H1 (cell line): ENCODE data around the gene RAG2. TPM values are rescaled to one million over a fixed set of nuclear protein-coding genes. Genes with fewer than 3 reads are reported as not detected.

Experiments used
- CTCF ChIA-PET: fragments of 300-600 bp; sonication (Branson Sonifier 250); formaldehyde crosslinking; loops from one replicate; lab custom pipeline; 2021; ENCODE audit not compliant: partially characterized antibody; lab: Charles Lee
- POLR2A ChIA-PET: fragments of 300-600 bp; sonication (Branson Sonifier 250); formaldehyde crosslinking; loops from one replicate; lab custom pipeline; 2021; ENCODE audit warnings: inconsistent platforms; ENCODE audit not compliant: partially characterized antibody; lab: Charles Lee
- DNase-seq, 2 experiments: peaks; one replicate each; pipeline versions ENCODE4 v3.0.0 to v3.0.0-alpha.2; 2010 to 2022; ENCODE audit warnings: low spot score in 2 of 2, low read depth in 1 of 2, mixed read lengths in 1 of 2
- FAIRE-seq: peaks from 2 replicates; lab custom pipeline; 2011; peaks lifted over from hg19 to GRCh38; lab: Jason Lieb, UNC
- H2AFZ ChIP-seq: 2 replicates; pipeline ENCODE4 v1.8.1; 2012; ENCODE audit warnings: low read length, inconsistent platforms
- H2AK5ac ChIP-seq: 2 replicates; pipeline ENCODE4 v1.6.1; 2013; ENCODE audit warnings: low read depth, low read length
- H2BK120ac ChIP-seq: replicated peaks from 2 replicates; pipeline ENCODE3; 2013; ENCODE audit warnings: low read depth, low read length, inconsistent platforms
- H2BK12ac ChIP-seq: 2 replicates; pipeline ENCODE4 v1.6.1; 2013; ENCODE audit warnings: low read depth, low read length
- H2BK15ac ChIP-seq: 2 replicates; pipeline ENCODE4 v1.6.1; 2013; ENCODE audit warnings: low read length
- H2BK20ac ChIP-seq: 2 replicates; pipeline ENCODE4 v1.6.1; 2013; ENCODE audit warnings: low read length
- H2BK5ac ChIP-seq: 2 replicates; pipeline ENCODE4 v1.6.1; 2013; ENCODE audit warnings: low read depth, low read length
- H3K14ac ChIP-seq: 2 replicates; pipeline ENCODE4 v1.6.1; 2013; ENCODE audit warnings: inconsistent platforms; ENCODE audit not compliant: insufficient read length
- H3K18ac ChIP-seq: 2 replicates; pipeline ENCODE4 v1.6.1; 2013; ENCODE audit warnings: low read length; ENCODE audit errors: extremely low read depth
- H3K23ac ChIP-seq: 2 replicates; pipeline ENCODE4 v1.6.1; 2013; ENCODE audit warnings: inconsistent platforms; ENCODE audit not compliant: insufficient read length
- H3K23me2 ChIP-seq: 2 replicates; pipeline ENCODE4 v1.6.1; 2013; ENCODE audit warnings: low read depth, low read length
- H3K27ac ChIP-seq: 2 replicates; pipeline ENCODE4 v1.6.1; 2011; ENCODE audit warnings: low read depth, low read length, inconsistent platforms
- H3K27me3 ChIP-seq, 4 experiments: replicated peaks in 1 of 4; 1 replicate in 1 of 4; 2 replicates in 3 of 4; pipeline versions ENCODE4 v1.6.1 to v1.8.1; 2011 to 2013; ENCODE audit warnings: low read length in 3 of 4, mild to moderate bottlenecking in 3 of 4, inconsistent platforms in 2 of 4, mixed read lengths in 2 of 4, moderate library complexity in 1 of 4; ENCODE audit not compliant: control insufficient read depth in 3 of 4, insufficient read depth in 3 of 4; ENCODE audit errors: extremely low read depth in 1 of 4
- H3K36me3 ChIP-seq, 4 experiments: 2 replicates each; pipeline versions ENCODE4 v1.6.1 to v1.8.1; 2011 to 2013; ENCODE audit warnings: mild to moderate bottlenecking in 4 of 4, low read length in 3 of 4, moderate library complexity in 2 of 4, control low read depth in 1 of 4, inconsistent platforms in 1 of 4; ENCODE audit not compliant: insufficient read depth in 4 of 4, control insufficient read depth in 2 of 4
- H3K4ac ChIP-seq: replicated peaks from 2 replicates; pipeline ENCODE3; 2013; ENCODE audit warnings: low read length, low read depth, mixed read lengths, inconsistent platforms; ENCODE audit not compliant: insufficient read length
- H3K4me1 ChIP-seq, 4 experiments: replicated peaks in 1 of 4; 1 replicate in 1 of 4; 2 replicates in 3 of 4; pipeline versions ENCODE4 v1.6.1 to v1.8.1; 2011 to 2013; ENCODE audit warnings: low read length in 3 of 4, inconsistent platforms in 2 of 4, mixed read lengths in 1 of 4; ENCODE audit not compliant: insufficient read depth in 4 of 4, control insufficient read depth in 3 of 4
- H3K4me2 ChIP-seq, 2 experiments: 2 replicates each; pipeline versions ENCODE4 v1.6.1 to v1.8.1; 2011 to 2013; ENCODE audit warnings: low read depth in 2 of 2, low read length in 2 of 2, control low read depth in 1 of 2, inconsistent platforms in 1 of 2, mild to moderate bottlenecking in 1 of 2; ENCODE audit not compliant: insufficient read depth in 1 of 2
- H3K4me3 ChIP-seq, 4 experiments: fragments of 200-600, 300-600 bp in 1 of 4; sonication (generic), shearing (Covaris generic), sonication (Bioruptor Twin) in 1 of 4; 2 replicates each; pipeline versions ENCODE4 v1.5.1 to v1.8.1; 2011 to 2016; ENCODE audit warnings: low read length in 4 of 4, low read depth in 3 of 4, control low read depth in 2 of 4, inconsistent platforms in 2 of 4, mild to moderate bottlenecking in 2 of 4, mixed read lengths in 1 of 4, moderate library complexity in 1 of 4; ENCODE audit not compliant: insufficient read depth in 2 of 4; ENCODE audit errors: extremely low read depth in 1 of 4
- H3K56ac ChIP-seq: replicated peaks from 2 replicates; pipeline ENCODE3; 2013; ENCODE audit warnings: low read depth, mild to moderate bottlenecking, mixed read lengths, low read length, inconsistent platforms; ENCODE audit not compliant: insufficient read length
- H3K79me1 ChIP-seq: 2 replicates; pipeline ENCODE4 v1.6.1; 2013; ENCODE audit warnings: low read depth, low read length, control low read depth
- H3K79me2 ChIP-seq, 2 experiments: 2 replicates each; pipeline versions ENCODE4 v1.6.1 to v1.8.1; 2012 to 2013; ENCODE audit warnings: low read length in 2 of 2, mild to moderate bottlenecking in 2 of 2, inconsistent platforms in 1 of 2; ENCODE audit not compliant: insufficient read depth in 2 of 2, control insufficient read depth in 1 of 2
- H3K9ac ChIP-seq, 4 experiments: replicated peaks in 1 of 4; 1 replicate in 1 of 4; 2 replicates in 3 of 4; pipeline versions ENCODE4 v1.6.1 to v1.8.1; 2011 to 2013; ENCODE audit warnings: low read depth in 3 of 4, low read length in 3 of 4, control low read depth in 2 of 4, mild to moderate bottlenecking in 2 of 4, moderate library complexity in 2 of 4, inconsistent platforms in 1 of 4; ENCODE audit errors: extremely low read depth in 1 of 4
- H3K9me3 ChIP-seq, 2 experiments: 2 replicates each; pipeline versions ENCODE4 v1.6.1 to v1.8.1; 2012 to 2013; ENCODE audit warnings: mild to moderate bottlenecking in 2 of 2, moderate library complexity in 2 of 2, control low read depth in 1 of 2, inconsistent platforms in 1 of 2, low read depth in 1 of 2, low read length in 1 of 2, mixed read lengths in 1 of 2; ENCODE audit not compliant: insufficient read depth in 2 of 2
- H4K20me1 ChIP-seq, 2 experiments: replicated peaks in 1 of 2; 2 replicates each; pipeline versions ENCODE3 to v1.8.1; 2011 to 2013; ENCODE audit warnings: inconsistent platforms in 2 of 2, low read length in 2 of 2, mild to moderate bottlenecking in 1 of 2; ENCODE audit not compliant: insufficient read depth in 2 of 2, control insufficient read depth in 1 of 2
- H4K5ac ChIP-seq: 2 replicates; pipeline ENCODE4 v1.6.1; 2013; ENCODE audit warnings: low read length, low read depth, mixed read lengths, inconsistent platforms; ENCODE audit not compliant: insufficient read length
- H4K8ac ChIP-seq: 2 replicates; pipeline ENCODE4 v1.8.0; 2013; ENCODE audit warnings: mild to moderate bottlenecking, moderate library complexity, low read length, inconsistent platforms; ENCODE audit not compliant: insufficient read depth; ENCODE audit errors: extremely low read depth
- H4K91ac ChIP-seq: replicated peaks from 2 replicates; pipeline ENCODE3; 2013; ENCODE audit warnings: low read length, mixed read lengths, inconsistent platforms; ENCODE audit not compliant: insufficient read length
- ASH2L ChIP-seq: fragments of 200-600, 300-600 bp; sonication (generic); IDR thresholded peaks from one replicate; pipeline ENCODE4 v1.7.1; 2017; ENCODE audit warnings: low read length
- CEBPB ChIP-seq: IDR thresholded peaks from 2 replicates; pipeline ENCODE4 v1.6.1; 2012; ENCODE audit warnings: low read depth, low read length
- EGR1 ChIP-seq: IDR thresholded peaks from 2 replicates; pipeline ENCODE4 v1.6.1; 2011; ENCODE audit warnings: low read depth, low read length, borderline replicate concordance
- EP300 ChIP-seq, 2 experiments: IDR thresholded peaks; 1 replicate in 1 of 2; 2 replicates in 1 of 2; pipeline ENCODE4 v1.6.1; 2011 to 2012; ENCODE audit warnings: low read depth in 2 of 2, low read length in 2 of 2, mild to moderate bottlenecking in 2 of 2, borderline replicate concordance in 1 of 2, inconsistent platforms in 1 of 2, moderate library complexity in 1 of 2
- PHF8 ChIP-seq: fragments of 200-600 bp; sonication (generic); conservative IDR thresholded peaks from 2 replicates; pipeline ENCODE4 v1.7.1; 2012; ENCODE audit warnings: low read depth, mild to moderate bottlenecking, inconsistent platforms, low read length, moderate library complexity
- POLR2A ChIP-seq, 2 experiments: IDR thresholded peaks; 1 replicate in 1 of 2; 2 replicates in 1 of 2; pipeline ENCODE4 v1.6.1; 2011; ENCODE audit warnings: low read depth in 2 of 2, low read length in 2 of 2, mild to moderate bottlenecking in 2 of 2; ENCODE audit errors: control extremely low read depth in 1 of 2
- SAP30 ChIP-seq: fragments of 300-600 bp; sonication (generic); IDR thresholded peaks from 2 replicates; pipeline ENCODE4 v1.7.1; 2012; ENCODE audit warnings: low read length, moderate library complexity, mild to moderate bottlenecking, inconsistent platforms; ENCODE audit not compliant: insufficient read depth, insufficient replicate concordance
- SIN3A ChIP-seq, 2 experiments: IDR thresholded peaks in 1 of 2; conservative IDR thresholded peaks in 1 of 2; 2 replicates each; pipeline ENCODE4 v1.6.1; 2011 to 2012; ENCODE audit warnings: low read length in 2 of 2, improper control_type of control experiment in 1 of 2, low read depth in 1 of 2, mild to moderate bottlenecking in 1 of 2
- SIX5 ChIP-seq: IDR thresholded peaks from 2 replicates; pipeline ENCODE4 v1.6.1; 2011; ENCODE audit warnings: mild to moderate bottlenecking, low read depth, low read length
- TBP ChIP-seq: IDR thresholded peaks from 2 replicates; pipeline ENCODE4 v1.6.1; 2011; ENCODE audit warnings: low read depth, low read length, improper control_type of control experiment
- WGBS, 2 experiments: shearing (Covaris generic) in 1 of 2; methylation state at CpG; one replicate each; pipeline versions ENCODE4 v1.1.6 to v1.1.7; 2013 to 2015; ENCODE audit warnings: low lambda C conversion rate in 2 of 2, mixed read lengths in 2 of 2, inconsistent platforms in 1 of 2, low coverage in 1 of 2, missing lambda C conversion rate in 1 of 2; ENCODE audit not compliant: insufficient replicate concordance in 2 of 2, insufficient coverage in 1 of 2, insufficient read length in 1 of 2; ENCODE audit errors: extremely low coverage in 1 of 2, missing lambda C conversion rate in 1 of 2; 5-methylcytosine and 5-hydroxymethylcytosine counted together
- polyA plus RNA-seq, 7 experiments: library from polyadenylated mRNA; depleted of rRNA in 3 of 7; stranded (reverse) in 5 of 7; unstranded in 2 of 7; fragments of >200 nt in 5 of 7; fragments of 200-250 nt in 2 of 7; gene quantifications; 1 replicate in 5 of 7; 2 replicates in 1 of 7; 4 replicates in 1 of 7; pipeline versions ENCODE4 v1.2.1 to v1.2.3, GENCODE V29; 2011 to 2013; ENCODE audit warnings: missing spikeins in 2 of 7, mixed read lengths in 2 of 7
- total RNA-seq: library from RNA; stranded (reverse); fragmentation: NEBNext Ultra II Directional; extraction: Animal tissue kit (Norgen Biotek cat#: 25700); gene quantifications from 2 replicates; pipeline ENCODE4 v1.2.1, GENCODE V29; 2021
- TF ChIP-seq, protein P1 (sequence below): IDR thresholded peaks from 2 replicates; pipeline ENCODE4 v1.6.1; 2012; ENCODE audit warnings: inconsistent platforms

RAG2 gene
- total and polyA plus RNA-seq, 2 of the 8 experiments (the other 6 are each of a cell fraction or from before 2014, with no cell fraction given), result not detected

DNA sequence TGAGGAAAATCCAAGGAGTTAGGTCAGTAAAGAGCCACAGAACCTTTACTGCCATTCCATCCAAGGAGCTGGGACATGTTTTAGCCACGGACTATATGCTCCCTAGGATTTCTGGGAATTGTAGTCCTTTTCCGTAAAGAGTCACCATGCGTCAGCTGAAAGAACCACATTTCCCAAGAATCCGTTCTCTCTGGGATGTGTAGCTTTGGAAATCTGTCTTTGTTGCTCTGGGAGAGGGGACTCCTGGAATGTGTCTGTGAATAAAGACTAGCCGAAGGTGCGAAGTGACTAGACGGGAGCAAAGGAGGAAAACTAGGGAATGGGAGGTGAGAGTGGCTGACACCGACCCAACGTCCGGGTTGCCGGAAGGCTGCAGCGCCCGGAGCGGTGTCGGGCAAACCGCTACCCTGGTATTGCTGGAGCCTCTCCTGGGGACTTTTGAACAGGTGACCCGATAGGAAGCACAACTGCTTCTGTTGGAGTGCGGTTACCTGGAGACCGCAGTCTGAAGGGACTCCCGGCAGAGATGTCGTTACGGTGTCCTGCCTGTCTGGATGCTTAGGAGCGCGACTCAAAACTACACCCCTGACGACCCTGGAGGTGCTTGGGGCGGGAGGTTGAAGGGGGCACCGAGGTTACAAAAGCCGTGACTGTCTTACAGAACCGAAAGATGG, 3.6 kb downstream of the RAG2 start, which contains the start of gene IFTAP:
IFTAP (plus strand) TSS at position 187 of the 674 bp plus-strand sequence. CDS start 15,602 bp downstream, outside the sequence.
- Histone ChIP-seq H2AFZ (peak within 1 kb of the TSS; percentile 100), H3K4me2 (peak within 1 kb of the TSS; percentile 71 to 79), H3K9me3 (no peaks in the 10 kb centered on the region), H2BK20ac (no peak within 1 kb of the TSS), H2BK5ac (no peak within 1 kb of the TSS), H2BK12ac (no peak within 1 kb of the TSS), H3K4me3 (peak within 1 kb of the TSS; percentile 84 to 95 (median 87)), H3K4ac (no peak within 1 kb of the TSS), H4K20me1 (no peaks in the 10 kb centered on the region), H2BK120ac (no peak within 1 kb of the TSS), H4K91ac (no peak within 1 kb of the TSS), H3K4me1 (no peaks in the 10 kb centered on the region), H2AK5ac (no peak within 1 kb of the TSS), H3K14ac (no peak within 1 kb of the TSS), H3K23me2 (peaks cover 2% of the 10 kb centered on the region; the same call in 1 of the 2 replicates), H3K9ac (peak within 1 kb of the TSS; percentile 35 to 77 (median 68)), H3K79me2 (0 out of 4 replicates have a peak, but pooled peaks cover 0 to 2% of the 10 kb centered on the region in 2 experiments), H3K18ac (no peak within 1 kb of the TSS; the same call in 1 of the 2 replicates), H3K27ac (no peak within 1 kb of the TSS; the same call in 1 of the 2 replicates), H3K27me3 (peaks cover 0 to 4% (median 2%) of the 10 kb centered on the region in 4 experiments; a peak in 4 of 7 replicates), H4K8ac (peak within 1 kb of the TSS; percentile 95), H2BK15ac (no peak within 1 kb of the TSS), H3K23ac (no peak within 1 kb of the TSS), H3K79me1 (no peaks in the 10 kb centered on the region; the same call in 1 of the 2 replicates), H4K5ac (no peak within 1 kb of the TSS), H3K56ac (no peak within 1 kb of the TSS), H3K36me3 (no peaks in the 10 kb centered on the region)
- DNase-seq (peak; percentile 56 to 82), FAIRE-seq (peak; percentile 99)
- ChIA-PET POLR2A (interaction anchor here (1.2 kb wide), 1 partner anchor 30 kb away, joined by 3 read pairs; no protein-coding TSS in a partner anchor), CTCF (interaction anchor here (0.6 to 1.6 kb wide), 3 partner anchors 34 to 110 kb away, joined by 3 read pairs; no protein-coding TSS in a partner anchor)
- WGBS, 2 experiments, result 1% methylated on average over 29 of the region's 29 CpGs; no CpG with 5 or more reads in 1 of the 2 experiments
- TF ChIP-seq CEBPB, result no peak
- TF ChIP-seq ASH2L, result peak; percentile 72
- no peak for TF ChIP-seq EP300 (IDR thresholded peaks at IDR 0.05; ENCODE audit: borderline replicate concordance in 1 of 2, low read depth in 2 of 2, low read length in 2 of 2)
- peak in 1 of 2 experiments; percentile 59; a peak in 1 of 3 replicates for TF ChIP-seq POLR2A (IDR thresholded peaks at IDR 0.05; ENCODE audit: control extremely low read depth in 1 of 2, low read depth in 2 of 2, low read length in 2 of 2)
- TF ChIP-seq TBP, result peak; percentile 71
- TF ChIP-seq EGR1, result peak; percentile 23; the same call in 1 of the 2 replicates
- TF ChIP-seq, protein P1, sequence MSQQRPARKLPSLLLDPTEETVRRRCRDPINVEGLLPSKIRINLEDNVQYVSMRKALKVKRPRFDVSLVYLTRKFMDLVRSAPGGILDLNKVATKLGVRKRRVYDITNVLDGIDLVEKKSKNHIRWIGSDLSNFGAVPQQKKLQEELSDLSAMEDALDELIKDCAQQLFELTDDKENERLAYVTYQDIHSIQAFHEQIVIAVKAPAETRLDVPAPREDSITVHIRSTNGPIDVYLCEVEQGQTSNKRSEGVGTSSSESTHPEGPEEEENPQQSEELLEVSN, result peak; percentile 83
- peak; percentile 31 for TF ChIP-seq SAP30
- peak in 1 of 2 experiments; percentile 81; a peak in 1 of 4 replicates for TF ChIP-seq SIN3A (conservative IDR thresholded peaks at IDR 0.05 in 1 of 2, IDR thresholded peaks at IDR 0.05 in 1 of 2; ENCODE audit: low read depth in 1 of 2, low read length in 2 of 2)
- TF ChIP-seq SIX5, result peak; percentile 100
- TF ChIP-seq PHF8, result peak; percentile 61; the same call in 1 of the 2 replicates
